Osteoblast (primary cell): ENCODE measurements around the gene S1PR2. TPM values are rescaled to one million over a fixed set of nuclear protein-coding genes. Genes with fewer than 3 reads are reported as not detected.

Experiments used
- DNase-seq: peaks from one replicate; pipeline ENCODE4 v3.0.0; 2011; ENCODE audit warnings: low spot score, mixed read lengths; ENCODE audit not compliant: insufficient read length; ENCODE audit errors: missing footprints
- H2AFZ ChIP-seq: 2 replicates; pipeline ENCODE4 v1.6.0; 2011; ENCODE audit warnings: mild to moderate bottlenecking, low read length
- H3K27ac ChIP-seq: 2 replicates; pipeline ENCODE4 v1.5.1; 2011; ENCODE audit warnings: mild to moderate bottlenecking, low read depth, low read length, moderate library complexity
- H3K27me3 ChIP-seq: 2 replicates; pipeline ENCODE4 v1.6.0; 2012; ENCODE audit warnings: mild to moderate bottlenecking, control low read depth, inconsistent platforms, low read length, moderate library complexity; ENCODE audit not compliant: insufficient read depth
- H3K36me3 ChIP-seq: 2 replicates; pipeline ENCODE4 v1.5.1; 2011; ENCODE audit warnings: mild to moderate bottlenecking, low read length, control low read depth, moderate library complexity; ENCODE audit not compliant: insufficient read depth
- H3K4me1 ChIP-seq: 2 replicates; pipeline ENCODE4 v1.5.1; 2011; ENCODE audit warnings: mild to moderate bottlenecking, low read length, control low read depth, moderate library complexity; ENCODE audit not compliant: insufficient read depth
- H3K4me2 ChIP-seq: 2 replicates; pipeline ENCODE4 v1.6.0; 2011; ENCODE audit warnings: mild to moderate bottlenecking, low read length; ENCODE audit not compliant: insufficient read depth
- H3K4me3 ChIP-seq: fragments of 200-600 bp; sonication (generic); 3 replicates; pipeline ENCODE4 v1.5.1; 2012; ENCODE audit warnings: mild to moderate bottlenecking, low read length, inconsistent platforms; ENCODE audit not compliant: insufficient read depth
- H3K79me2 ChIP-seq: 2 replicates; pipeline ENCODE4 v1.6.0; 2012; ENCODE audit warnings: mild to moderate bottlenecking, low read length, control low read depth, inconsistent platforms; ENCODE audit not compliant: insufficient read depth
- H3K9me3 ChIP-seq: 2 replicates; pipeline ENCODE4 v1.5.1; 2011; ENCODE audit warnings: low read depth, low read length, control low read depth
- H4K20me1 ChIP-seq: 2 replicates; pipeline ENCODE4 v1.6.0; 2012; ENCODE audit warnings: mild to moderate bottlenecking, low read length, control low read depth; ENCODE audit not compliant: insufficient read depth
- total RNA-seq: library from RNA; depleted of rRNA; stranded (reverse); fragments of >200 nt; gene quantifications from 2 replicates; pipeline ENCODE4 v1.2.3, GENCODE V29; 2012
- TF ChIP-seq, protein P1 (sequence below): IDR thresholded peaks from 2 replicates; pipeline ENCODE4 v1.5.1; 2011; ENCODE audit warnings: mild to moderate bottlenecking, low read depth, low read length, moderate library complexity; ENCODE audit errors: extremely low read depth

S1PR2 gene
- total RNA-seq, 1 donor, result 9.4 TPM

DNA sequence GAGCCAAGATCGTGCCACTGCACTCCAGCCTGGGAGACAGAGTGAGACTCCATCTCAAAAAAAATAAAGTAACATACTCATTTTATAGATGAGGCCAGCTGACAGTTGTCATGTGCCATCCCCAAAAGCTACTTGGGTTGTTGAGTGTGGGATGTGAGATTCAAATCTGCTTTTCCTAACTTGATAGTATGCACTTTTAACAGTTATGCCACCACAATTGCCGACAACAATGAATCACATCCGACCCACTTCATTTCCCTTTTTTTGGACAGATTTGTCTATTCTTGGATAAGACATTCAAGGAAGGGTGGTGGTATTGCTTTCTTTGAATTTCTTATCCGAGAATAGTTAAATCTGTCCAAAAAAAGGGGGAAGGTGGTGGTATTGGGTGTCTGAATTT lies 20.1 kb downstream of the S1PR2 start:
- Histone ChIP-seq H3K27ac (no peak overlapping the region), H2AFZ (no peak overlapping the region), H3K27me3 (no peaks in the 10 kb centered on the region), H3K4me1 (peaks cover 19% of the 10 kb centered on the region), H4K20me1 (no peaks in the 10 kb centered on the region), H3K4me3 (no peak overlapping the region), H3K79me2 (no peaks in the 10 kb centered on the region), H3K36me3 (no peaks in the 10 kb centered on the region), H3K9me3 (no peaks in the 10 kb centered on the region), H3K4me2 (no peak overlapping the region)
- TF ChIP-seq, protein P1, sequence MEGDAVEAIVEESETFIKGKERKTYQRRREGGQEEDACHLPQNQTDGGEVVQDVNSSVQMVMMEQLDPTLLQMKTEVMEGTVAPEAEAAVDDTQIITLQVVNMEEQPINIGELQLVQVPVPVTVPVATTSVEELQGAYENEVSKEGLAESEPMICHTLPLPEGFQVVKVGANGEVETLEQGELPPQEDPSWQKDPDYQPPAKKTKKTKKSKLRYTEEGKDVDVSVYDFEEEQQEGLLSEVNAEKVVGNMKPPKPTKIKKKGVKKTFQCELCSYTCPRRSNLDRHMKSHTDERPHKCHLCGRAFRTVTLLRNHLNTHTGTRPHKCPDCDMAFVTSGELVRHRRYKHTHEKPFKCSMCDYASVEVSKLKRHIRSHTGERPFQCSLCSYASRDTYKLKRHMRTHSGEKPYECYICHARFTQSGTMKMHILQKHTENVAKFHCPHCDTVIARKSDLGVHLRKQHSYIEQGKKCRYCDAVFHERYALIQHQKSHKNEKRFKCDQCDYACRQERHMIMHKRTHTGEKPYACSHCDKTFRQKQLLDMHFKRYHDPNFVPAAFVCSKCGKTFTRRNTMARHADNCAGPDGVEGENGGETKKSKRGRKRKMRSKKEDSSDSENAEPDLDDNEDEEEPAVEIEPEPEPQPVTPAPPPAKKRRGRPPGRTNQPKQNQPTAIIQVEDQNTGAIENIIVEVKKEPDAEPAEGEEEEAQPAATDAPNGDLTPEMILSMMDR, result no peak
- DNase-seq, result no peak

DNA sequence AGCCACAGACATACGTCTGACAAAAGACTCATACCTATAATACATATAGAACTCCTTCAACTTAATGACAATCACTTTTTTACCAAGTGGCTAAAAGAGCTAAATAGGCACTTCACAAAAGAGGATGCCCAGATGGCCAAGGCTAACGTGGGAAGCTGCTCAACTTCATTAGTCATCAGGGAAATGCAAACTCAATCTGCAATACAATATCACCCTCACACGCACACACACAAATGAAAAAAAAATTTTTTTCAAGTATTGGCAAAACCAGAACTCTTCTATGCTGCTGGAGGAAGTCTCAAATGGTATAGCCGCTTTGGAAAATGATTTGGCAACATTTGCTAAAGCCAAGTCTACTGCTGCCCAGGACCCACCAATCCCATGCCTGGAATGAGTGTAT lies 21.8 kb downstream of the S1PR2 start:
- TF ChIP-seq, protein P1, result no peak
- Histone ChIP-seq H2AFZ (no peak overlapping the region), H4K20me1 (no peaks in the 10 kb centered on the region), H3K4me2 (peak overlapping the region; percentile 43), H3K9me3 (no peaks in the 10 kb centered on the region), H3K4me3 (no peak overlapping the region), H3K79me2 (no peaks in the 10 kb centered on the region), H3K27me3 (no peaks in the 10 kb centered on the region), H3K4me1 (peaks cover 18% of the 10 kb centered on the region), H3K36me3 (no peaks in the 10 kb centered on the region), H3K27ac (peak overlapping the region; percentile 45)
- DNase-seq, result peak; percentile 68

DNA sequence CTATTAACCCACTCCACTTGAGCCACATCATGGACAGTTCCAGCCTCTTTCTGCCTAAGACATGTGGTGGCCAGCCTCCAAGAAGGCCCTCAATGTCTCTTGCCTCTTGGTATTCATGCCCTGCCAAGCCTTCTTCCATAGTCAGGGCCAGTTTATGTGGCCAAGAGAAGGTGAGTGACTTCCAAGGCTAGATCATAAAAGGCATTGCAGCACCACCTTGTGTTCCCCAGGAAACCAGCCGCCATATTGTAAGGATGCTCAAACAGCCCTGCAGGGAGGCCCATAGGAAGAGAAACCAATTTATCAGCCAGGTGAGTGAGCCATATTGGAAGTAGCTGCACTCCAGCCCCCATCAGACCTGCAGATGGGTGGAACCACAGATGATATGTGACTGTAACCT lies 24.1 kb downstream of the S1PR2 start:
- DNase-seq, result peak; percentile 10
- Histone ChIP-seq H3K36me3 (no peaks in the 10 kb centered on the region), H3K4me2 (no peak overlapping the region), H3K79me2 (no peaks in the 10 kb centered on the region), H4K20me1 (no peaks in the 10 kb centered on the region), H3K27ac (peak overlapping the region; percentile 65), H2AFZ (no peak overlapping the region), H3K4me1 (peaks cover 18% of the 10 kb centered on the region), H3K9me3 (no peaks in the 10 kb centered on the region), H3K4me3 (no peak overlapping the region), H3K27me3 (no peaks in the 10 kb centered on the region)
- TF ChIP-seq, protein P1, result no peak

DNA sequence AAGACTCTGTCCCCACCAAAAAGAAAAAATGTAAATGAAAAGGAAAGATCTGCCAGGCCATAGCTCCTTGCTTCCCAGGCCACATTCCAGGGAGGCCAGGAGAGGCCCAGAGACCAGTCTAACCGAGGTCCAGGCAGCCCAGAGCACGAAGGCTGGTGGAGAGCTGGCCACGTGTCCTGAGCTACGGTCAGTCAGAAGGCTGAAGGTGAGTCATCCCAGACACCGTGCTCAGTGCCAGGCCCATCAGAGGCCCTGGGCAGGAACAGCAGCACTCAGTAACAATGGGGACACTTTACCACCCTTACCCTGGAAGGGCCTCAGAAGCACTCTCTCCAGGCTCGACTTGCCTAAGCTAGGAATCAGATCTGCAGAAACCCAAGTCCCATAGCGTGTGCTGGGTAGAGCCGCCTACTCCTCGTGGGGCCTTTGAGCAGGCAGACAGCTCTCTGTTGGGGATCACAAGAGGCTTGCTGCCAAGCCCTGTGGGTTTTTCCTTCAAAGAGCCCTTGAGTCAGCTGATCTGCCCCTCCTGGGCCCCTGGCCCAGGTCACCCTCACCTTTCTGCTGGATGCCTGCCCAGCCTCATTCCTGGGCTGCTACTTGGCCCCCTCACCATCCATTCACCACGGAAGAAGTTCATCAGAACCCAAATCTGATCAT lies 24.8 kb downstream of the S1PR2 start:
- TF ChIP-seq, protein P1, result no peak
- H3K4me3 ChIP-seq, result no peak overlapping the region
- peak overlapping the region; percentile 81 for H2AFZ ChIP-seq
- no peaks in the 10 kb centered on the region for H4K20me1 ChIP-seq
- peak; percentile 93 for DNase-seq
- H3K36me3 ChIP-seq, result no peaks in the 10 kb centered on the region
- H3K4me2 ChIP-seq, result no peak overlapping the region
- H3K4me1 ChIP-seq, result peaks cover 18% of the 10 kb centered on the region
- H3K79me2 ChIP-seq, result no peaks in the 10 kb centered on the region
- peak overlapping the region; percentile 65 for H3K27ac ChIP-seq
- no peaks in the 10 kb centered on the region for H3K9me3 ChIP-seq
- H3K27me3 ChIP-seq, result no peaks in the 10 kb centered on the region
